ENCODE results near the gene MPPED1.

DNA sequence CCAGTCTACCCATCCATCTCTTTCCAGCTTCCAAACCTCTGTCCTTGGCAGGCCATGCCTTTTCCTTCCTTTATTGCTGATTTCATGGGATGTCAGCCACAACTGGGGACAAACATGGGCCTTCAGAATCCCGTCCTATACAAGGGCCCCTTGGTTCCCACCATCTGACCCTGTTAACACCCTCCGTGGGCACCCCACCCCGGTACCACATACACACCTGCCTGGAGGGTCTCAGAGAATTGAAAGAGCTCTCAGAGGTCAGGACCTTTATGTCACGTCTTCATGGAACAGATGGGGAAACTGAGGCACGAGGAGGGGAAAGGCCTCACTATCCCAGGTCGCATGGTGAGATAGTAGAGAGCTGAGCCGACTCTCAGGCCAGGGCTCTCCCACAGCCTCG is 53.0 kb downstream of the MPPED1 start:
- TF ChIP-seq, protein P1, sequence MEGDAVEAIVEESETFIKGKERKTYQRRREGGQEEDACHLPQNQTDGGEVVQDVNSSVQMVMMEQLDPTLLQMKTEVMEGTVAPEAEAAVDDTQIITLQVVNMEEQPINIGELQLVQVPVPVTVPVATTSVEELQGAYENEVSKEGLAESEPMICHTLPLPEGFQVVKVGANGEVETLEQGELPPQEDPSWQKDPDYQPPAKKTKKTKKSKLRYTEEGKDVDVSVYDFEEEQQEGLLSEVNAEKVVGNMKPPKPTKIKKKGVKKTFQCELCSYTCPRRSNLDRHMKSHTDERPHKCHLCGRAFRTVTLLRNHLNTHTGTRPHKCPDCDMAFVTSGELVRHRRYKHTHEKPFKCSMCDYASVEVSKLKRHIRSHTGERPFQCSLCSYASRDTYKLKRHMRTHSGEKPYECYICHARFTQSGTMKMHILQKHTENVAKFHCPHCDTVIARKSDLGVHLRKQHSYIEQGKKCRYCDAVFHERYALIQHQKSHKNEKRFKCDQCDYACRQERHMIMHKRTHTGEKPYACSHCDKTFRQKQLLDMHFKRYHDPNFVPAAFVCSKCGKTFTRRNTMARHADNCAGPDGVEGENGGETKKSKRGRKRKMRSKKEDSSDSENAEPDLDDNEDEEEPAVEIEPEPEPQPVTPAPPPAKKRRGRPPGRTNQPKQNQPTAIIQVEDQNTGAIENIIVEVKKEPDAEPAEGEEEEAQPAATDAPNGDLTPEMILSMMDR (IDR thresholded peaks at IDR 0.05): no peak
- no peak for TF ChIP-seq POLR2A (IDR thresholded peaks at IDR 0.05)
